K562 (cell line): ENCODE data around the gene ARHGEF17. TPM values are rescaled to one million over a fixed set of nuclear protein-coding genes. Genes with fewer than 3 reads are reported as not detected.

ENCODE experiments used
- ATAC-seq: fragments of 200-7000 bp; cut with Tn5 transposase; 3 replicates; pipeline ENCODE4 v1.9.1; 2020; ENCODE audit warnings: moderate library complexity
- BruUV-seq: library from RNA; stranded (reverse); fragments of 400-500 nt; replicated peaks from 2 replicates; lab custom pipeline; 2021; lab: Mats Ljungman, UMichigan
- CTCF ChIA-PET: fragments of 300-600 bp; formaldehyde crosslinking; extraction: SDS; loops from one replicate; lab custom pipeline; 2021; ENCODE audit warnings: low intra/inter-chr PET ratio; lab: Yijun Ruan, JAX
- POLR2A ChIA-PET: fragments of 300-600, 350-650 bp; sonication (Branson Sonifier 250); formaldehyde crosslinking; extraction: SDS; loops from one replicate; lab custom pipeline; 2021; ENCODE audit warnings: antibody characterized with exemption, inconsistent platforms; lab: Yijun Ruan, JAX
- DNase-seq, 4 experiments: peaks; one replicate each; pipeline versions ENCODE4 v3.0.0 to v3.0.0-alpha.2; 2011 to 2018; ENCODE audit warnings: low spot score in 3 of 4, mixed read lengths in 3 of 4; ENCODE audit errors: extremely low read depth in 1 of 4
- FAIRE-seq: peaks from 2 replicates; lab custom pipeline; 2011; peaks lifted over from hg19 to GRCh38; lab: Jason Lieb, UNC
- H2AFZ ChIP-seq: 2 replicates; pipeline ENCODE4 v1.6.0; 2011; ENCODE audit warnings: low read depth, low read length, control low read depth, inconsistent platforms
- H3K27ac ChIP-seq: fragments of 200-600 bp; 3 replicates; pipeline ENCODE4 v1.8.0; 2011; ENCODE audit warnings: low read depth, mild to moderate bottlenecking, control low read depth, inconsistent platforms, low read length, moderate library complexity, mixed read lengths; ENCODE audit errors: extremely low read depth
- H3K27me3 ChIP-seq, 2 experiments: fragments of 300-600 bp in 1 of 2; 2 replicates in 1 of 2; 3 replicates in 1 of 2; pipeline versions ENCODE4 v1.6.0 to v1.8.0; 2011; ENCODE audit warnings: inconsistent platforms in 2 of 2, low read length in 2 of 2, mild to moderate bottlenecking in 1 of 2, mixed read lengths in 1 of 2, moderate library complexity in 1 of 2; ENCODE audit not compliant: control insufficient read depth in 2 of 2, insufficient read depth in 2 of 2
- H3K36me3 ChIP-seq: fragments of 300-600 bp; 3 replicates; pipeline ENCODE4 v1.8.0; 2011; ENCODE audit warnings: mild to moderate bottlenecking, low read length, inconsistent platforms; ENCODE audit not compliant: control insufficient read depth, insufficient read depth
- H3K4me1 ChIP-seq, 2 experiments: fragments of 200-600 bp in 1 of 2; replicated peaks in 1 of 2; 2 replicates in 1 of 2; 3 replicates in 1 of 2; pipeline versions ENCODE4 v1.5.1 to v1.8.0; 2011; ENCODE audit warnings: inconsistent platforms in 2 of 2, low read length in 2 of 2, mild to moderate bottlenecking in 1 of 2, mixed read lengths in 1 of 2, moderate library complexity in 1 of 2; ENCODE audit not compliant: control insufficient read depth in 2 of 2, insufficient read depth in 2 of 2
- H3K4me2 ChIP-seq: 2 replicates; pipeline ENCODE4 v1.6.1; 2011; ENCODE audit warnings: low read length, control low read depth, inconsistent platforms, mixed read lengths; ENCODE audit not compliant: insufficient read depth
- H3K4me3 ChIP-seq: fragments of 200-600 bp; sonication (generic), shearing (Covaris generic); 2 replicates; pipeline ENCODE4 v1.5.1; 2016; ENCODE audit warnings: control low read depth, inconsistent platforms
- H3K79me2 ChIP-seq: fragments of 200-600 bp; 3 replicates; pipeline ENCODE4 v1.8.0; 2011; ENCODE audit warnings: low read length, inconsistent platforms; ENCODE audit not compliant: control insufficient read depth, insufficient read depth
- H3K9ac ChIP-seq, 2 experiments: 2 replicates each; pipeline versions ENCODE4 v1.6.0 to v1.6.1; 2011; ENCODE audit warnings: low read depth in 2 of 2, low read length in 2 of 2, control low read depth in 1 of 2, inconsistent platforms in 1 of 2, mild to moderate bottlenecking in 1 of 2, mixed read lengths in 1 of 2; ENCODE audit not compliant: insufficient read depth in 1 of 2
- H3K9me1 ChIP-seq: one replicate; pipeline ENCODE4 v1.6.0; 2011; ENCODE audit warnings: inconsistent platforms, mild to moderate bottlenecking, low read length, moderate library complexity; ENCODE audit not compliant: control insufficient read depth, insufficient read depth
- H3K9me3 ChIP-seq: replicated peaks from 2 replicates; pipeline ENCODE4 v1.5.1; 2011; ENCODE audit warnings: low read depth, low read length, inconsistent platforms; ENCODE audit not compliant: control insufficient read depth, insufficient read depth
- H4K20me1 ChIP-seq: replicated peaks from 2 replicates; pipeline ENCODE4 v1.6.1; 2011; ENCODE audit warnings: low read length, inconsistent platforms, mixed read lengths; ENCODE audit not compliant: control insufficient read depth, insufficient read depth
- E2F1 ChIP-seq: sonication (generic); formaldehyde crosslinking; IDR thresholded peaks from 2 replicates; pipeline ENCODE4 v1.8.1; 2023; ENCODE audit warnings: mild to moderate bottlenecking, missing genetic modification reagents, moderate library complexity
- NFE2L1 ChIP-seq: fragments of 450-650 bp; IDR thresholded peaks from 2 replicates; pipeline ENCODE4 v1.6.1; 2016; ENCODE audit warnings: missing genetic modification characterization, low read depth, mild to moderate bottlenecking, missing compliant biosample characterization, moderate library complexity, borderline replicate concordance
- POLR2A ChIP-seq: fragments of 450-650 bp; conservative IDR thresholded peaks from 2 replicates; pipeline ENCODE4 v1.6.1; 2016
- SUPT5H ChIP-seq: fragments of 450-650 bp; IDR thresholded peaks from 2 replicates; pipeline ENCODE4 v1.6.1; 2016
- WGBS: fragments of 100-300 bp; shearing (Covaris generic); methylation state at CpG from one replicate; pipeline ENCODE4 v1.1.6; 2016; ENCODE audit warnings: low coverage, mixed read lengths; ENCODE audit not compliant: insufficient coverage; ENCODE audit errors: missing lambda C conversion rate; 5-methylcytosine and 5-hydroxymethylcytosine counted together
- in situ Hi-C: fragments of 300-500 bp; cut with MboI; formaldehyde crosslinking; loops from 4 replicates; pipeline ENCODE4 v1.15.0; 2018; ENCODE audit warnings: inconsistent platforms, mixed read lengths
- intact Hi-C: fragments of 100-400 bp; cut with micrococcal nuclease; formaldehyde crosslinking; loops from 2 replicates; pipeline ENCODE4 v1.14.2; 2022
- polyA plus RNA-seq, 8 experiments: library from polyadenylated mRNA; depleted of rRNA in 4 of 8; stranded (reverse) in 5 of 8; unstranded in 3 of 8; fragments of >200 nt; fragmentation: Nextera tagmentation in 2 of 8; fragmentation: Illumina TruSeq in 1 of 8; extraction: Ambion mirVana in 2 of 8; extraction: Trizol in 1 of 8; gene quantifications; 2 replicates each; pipeline versions ENCODE4 v1.2.1 to v1.2.3, GENCODE V29; 2011 to 2014; ENCODE audit warnings: inconsistent platforms in 1 of 8, missing spikeins in 1 of 8
- total RNA-seq, 7 experiments: library from RNA; depleted of rRNA in 6 of 7; stranded (reverse); fragments of >200 nt in 6 of 7; fragmentation: Illumina TruSeq in 2 of 7; extraction: Trizol in 2 of 7; gene quantifications; 2 replicates each; pipeline versions ENCODE4 v1.2.1 to v1.2.3, GENCODE V29; 2011 to 2021; ENCODE audit warnings: low replicate concordance in 1 of 7

The ARHGEF17 gene
- total and polyA plus RNA-seq, 9 of the 15 experiments (the other 6 are each of a cell fraction or from before 2014, with no cell fraction given), result 0.04 to 0.68 (median 0.10) TPM; not detected in 2

GRCh38 chr11:73399159-73399590 lies 91.1 kb downstream of the ARHGEF17 start:
- Histone ChIP-seq H3K79me2 (no peaks in the 10 kb centered on the region), H3K4me3 (no peak overlapping the region), H4K20me1 (0 out of 2 replicates have a peak, but pooled peaks cover 6% of the 10 kb centered on the region), H3K36me3 (peaks cover 33% of the 10 kb centered on the region; the same call in 2 of the 3 replicates), H3K27ac (no peak overlapping the region), H3K4me2 (no peak overlapping the region), H3K9ac (peak overlapping the region in 1 of 2 experiments; percentile 56; a peak in 1 of 4 replicates), H3K27me3 (no peaks in the 10 kb centered on the region), H3K4me1 (peaks cover 11 to 23% of the 10 kb centered on the region in 2 experiments; a peak in 4 of 5 replicates), H3K9me1 (no peaks in the 10 kb centered on the region), H2AFZ (no peak overlapping the region), H3K9me3 (no peaks in the 10 kb centered on the region)
- 48% methylated on average over 6 of the region's 6 CpGs for WGBS
- TF ChIP-seq POLR2A (0 out of 2 replicates have a peak, but pooled peaks have one; percentile 2), SUPT5H (peak; percentile 23; the same call in 1 of the 2 replicates), NFE2L1 (tag) (no peak), E2F1 (no peak)
- no peak for DNase-seq
- no TSS peak for BruUV-seq
- intact Hi-C loops (no loop called here), in situ Hi-C loops (no loop called here)
- ChIA-PET POLR2A (interaction anchor here (0.7 to 1.6 kb wide), 9 partner anchors 9 to 272 kb away, joined by 3 to 6 read pairs (median 3); no protein-coding TSS in a partner anchor), CTCF (interaction anchor here (0.6 kb wide), 1 partner anchor 48 kb away, joined by 3 read pairs; no protein-coding TSS in a partner anchor)
- ATAC-seq, result no peak
- no peak for FAIRE-seq
